ENCODE data around the gene LAMB1.

LAMB1 gene

GRCh38 chr7:107972941-107973376 is 30.0 kb downstream of the LAMB1 start:
- H3K4me3 ChIP-seq (ENCODE audit: low read depth, low read length): no peak overlapping the region
- no peak for TF ChIP-seq CTCF (conservative IDR thresholded peaks at IDR 0.05; ENCODE audit: low read depth, low read length)
- peak; percentile 60 for DNase-seq (ENCODE audit: low read depth)

- peak; percentile 96 for DNase-seq (ENCODE audit: low read depth)
- no peak for TF ChIP-seq CTCF (conservative IDR thresholded peaks at IDR 0.05; ENCODE audit: low read depth, low read length)
- no peak overlapping the region for H3K4me3 ChIP-seq (ENCODE audit: low read depth, low read length)
These were observed 30.9 kb downstream of the LAMB1 start for GRCh38 chr7:107972075-107972482.

GRCh38 chr7:107971613-107972012 is 31.3 kb downstream of the LAMB1 start:
- TF ChIP-seq CTCF (conservative IDR thresholded peaks at IDR 0.05; ENCODE audit: low read depth, low read length): no peak
- DNase-seq (ENCODE audit: low read depth): peak; percentile 64
- H3K4me3 ChIP-seq (ENCODE audit: low read depth, low read length): no peak overlapping the region

- no peak overlapping the region for H3K4me3 ChIP-seq (ENCODE audit: low read depth, low read length)
- TF ChIP-seq CTCF (conservative IDR thresholded peaks at IDR 0.05; ENCODE audit: low read depth, low read length): no peak
- no peak for DNase-seq (ENCODE audit: low read depth)
These were observed 31.9 kb downstream of the LAMB1 start for GRCh38 chr7:107971100-107971499.

- DNase-seq (ENCODE audit: low read depth): no peak
- TF ChIP-seq CTCF (conservative IDR thresholded peaks at IDR 0.05; ENCODE audit: low read depth, low read length): no peak
- H3K4me3 ChIP-seq (ENCODE audit: low read depth, low read length): no peak overlapping the region
These were observed 33.1 kb downstream of the LAMB1 start for GRCh38 chr7:107969856-107970255.

GRCh38 chr7:107968449-107968848 is 34.5 kb downstream of the LAMB1 start:
- no peak for DNase-seq (ENCODE audit: low read depth)
- TF ChIP-seq CTCF (conservative IDR thresholded peaks at IDR 0.05; ENCODE audit: low read depth, low read length): no peak

GRCh38 chr7:107967420-107967819 is 35.5 kb downstream of the LAMB1 start:
- no peak overlapping the region for H3K4me3 ChIP-seq (ENCODE audit: low read depth, low read length)

More at GRCh38 chr7:107968449-107968848, 34.5 kb downstream of the LAMB1 start:
- H3K4me3 ChIP-seq (ENCODE audit: low read depth, low read length): no peak overlapping the region

More at GRCh38 chr7:107967420-107967819, 35.5 kb downstream of the LAMB1 start:
- no peak for TF ChIP-seq CTCF (conservative IDR thresholded peaks at IDR 0.05; ENCODE audit: low read depth, low read length)
- DNase-seq (ENCODE audit: low read depth): no peak

All from choroid plexus epithelial cell (primary cell).